K562 (cell line): ENCODE results near the gene UBASH3A.

ENCODE experiments used
- MNT ChIP-seq, 2 experiments: fragments of 450-650 bp; conservative IDR thresholded peaks; 2 replicates each; pipeline ENCODE4 v1.6.1; 2017; ENCODE audit warnings: mild to moderate bottlenecking in 2 of 2, moderate library complexity in 2 of 2
- RFX5 ChIP-seq: IDR thresholded peaks from 2 replicates; pipeline ENCODE4 v1.6.1; 2011; ENCODE audit warnings: low read depth, mild to moderate bottlenecking, improper control_type of control experiment, low read length
- SMARCE1 ChIP-seq: fragments of 450-650 bp; IDR thresholded peaks from 2 replicates; pipeline ENCODE4 v1.7.1; 2016; ENCODE audit warnings: mild to moderate bottlenecking
- ZBTB1 ChIP-seq: sonication (generic); formaldehyde crosslinking; IDR thresholded peaks from 2 replicates; pipeline ENCODE4 v1.8.1; 2023; ENCODE audit warnings: missing genetic modification reagents, low read depth, mild to moderate bottlenecking, borderline replicate concordance
- ZKSCAN3 ChIP-seq: fragments of 250-450 bp; sonication (Bioruptor Pico); IDR thresholded peaks from 2 replicates; pipeline ENCODE4 v1.4.0; 2020

- TF ChIP-seq SMARCE1 (no peak), ZKSCAN3 (CRISPR knock-in tag) (no peak), RFX5 (no peak), MNT (conservative IDR thresholded peaks at IDR 0.05) (no peak), ZBTB1 (CRISPR knock-in tag) (no peak)
Observed at GRCh38 chr21:42491328-42491727, 87.6 kb downstream of the UBASH3A start.
